H1 (cell line): ENCODE data around the gene SPATA32. TPM values are rescaled to one million over a fixed set of nuclear protein-coding genes. Genes with fewer than 3 reads are reported as not detected.

ENCODE experiments used
- ATF3 ChIP-seq: IDR thresholded peaks from 2 replicates; pipeline ENCODE4 v1.6.1; 2011; ENCODE audit warnings: low read depth, mild to moderate bottlenecking, low read length; ENCODE audit not compliant: insufficient read depth
- CHD7 ChIP-seq: fragments of 300-600 bp; sonication (generic); IDR thresholded peaks from 2 replicates; pipeline ENCODE4 v1.7.1; 2012; ENCODE audit warnings: low read length, moderate library complexity, mild to moderate bottlenecking, inconsistent platforms; ENCODE audit not compliant: insufficient replicate concordance
- KDM1A ChIP-seq: fragments of 200-600, 300-600 bp; sonication (generic); IDR thresholded peaks from 2 replicates; pipeline ENCODE4 v1.7.1; 2016; ENCODE audit warnings: mild to moderate bottlenecking, low read length, borderline replicate concordance
- NANOG ChIP-seq: IDR thresholded peaks from 2 replicates; pipeline ENCODE4 v1.6.1; 2011; ENCODE audit warnings: low read length, low read depth, mild to moderate bottlenecking, inconsistent platforms; ENCODE audit not compliant: insufficient read depth, poor library complexity, severe bottlenecking
- POLR2AphosphoS5 ChIP-seq: IDR thresholded peaks from 2 replicates; pipeline ENCODE4 v1.6.1; 2011; ENCODE audit warnings: low read depth, low read length
- SP1 ChIP-seq: IDR thresholded peaks from 2 replicates; pipeline ENCODE4 v1.6.1; 2011; ENCODE audit warnings: low read depth, low read length
- TAF1 ChIP-seq: IDR thresholded peaks from 2 replicates; pipeline ENCODE4 v1.6.1; 2011; ENCODE audit warnings: mild to moderate bottlenecking, low read depth, low read length
- polyA plus RNA-seq, 7 experiments: library from polyadenylated mRNA; depleted of rRNA in 3 of 7; stranded (reverse) in 5 of 7; unstranded in 2 of 7; fragments of >200 nt in 5 of 7; fragments of 200-250 nt in 2 of 7; gene quantifications; 1 replicate in 5 of 7; 2 replicates in 1 of 7; 4 replicates in 1 of 7; pipeline versions ENCODE4 v1.2.1 to v1.2.3, GENCODE V29; 2011 to 2013; ENCODE audit warnings: missing spikeins in 2 of 7, mixed read lengths in 2 of 7
- total RNA-seq: library from RNA; stranded (reverse); fragmentation: NEBNext Ultra II Directional; extraction: Animal tissue kit (Norgen Biotek cat#: 25700); gene quantifications from 2 replicates; pipeline ENCODE4 v1.2.1, GENCODE V29; 2021

Gene SPATA32
- total and polyA plus RNA-seq, 2 of the 8 experiments (the other 6 are each of a cell fraction or from before 2014, with no cell fraction given) = 0.24 TPM; not detected in 1

GRCh38 chr17:45298546-45299285, 36.8 kb upstream of the SPATA32 start (continued):
- no peak for TF ChIP-seq CHD7
- TF ChIP-seq TAF1 = no peak
- no peak for TF ChIP-seq ATF3
- no peak for TF ChIP-seq POLR2AphosphoS5
- no peak for TF ChIP-seq SP1
- TF ChIP-seq NANOG = no peak
- TF ChIP-seq KDM1A = no peak
